CD4-positive, alpha-beta T cell treated with Interferon gamma for 1 hour (primary cell): ENCODE results near the gene MARK3.
"Not testable (repeated sequence)": the region's sequence is repeated elsewhere in the genome, so short reads cannot be mapped to it uniquely, and the experiment has no call there.

Experiments
- DNase-seq: peaks from one replicate; pipeline ENCODE4 v3.0.0-alpha.2; 2020

Gene MARK3

GRCh38 chr14:103517174-103517566, 132.0 kb downstream of the MARK3 start:
- no peak for DNase-seq

- no peak for DNase-seq
These were observed 132.7 kb downstream of the MARK3 start for GRCh38 chr14:103517721-103518421.

- peak; percentile 46 for DNase-seq
These were observed 133.3 kb downstream of the MARK3 start for GRCh38 chr14:103518422-103519042.

- no peak for DNase-seq
These were observed 134.0 kb downstream of the MARK3 start for GRCh38 chr14:103519043-103519836.

GRCh38 chr14:103519837-103520212, 134.6 kb downstream of the MARK3 start:
- no peak for DNase-seq

DNA sequence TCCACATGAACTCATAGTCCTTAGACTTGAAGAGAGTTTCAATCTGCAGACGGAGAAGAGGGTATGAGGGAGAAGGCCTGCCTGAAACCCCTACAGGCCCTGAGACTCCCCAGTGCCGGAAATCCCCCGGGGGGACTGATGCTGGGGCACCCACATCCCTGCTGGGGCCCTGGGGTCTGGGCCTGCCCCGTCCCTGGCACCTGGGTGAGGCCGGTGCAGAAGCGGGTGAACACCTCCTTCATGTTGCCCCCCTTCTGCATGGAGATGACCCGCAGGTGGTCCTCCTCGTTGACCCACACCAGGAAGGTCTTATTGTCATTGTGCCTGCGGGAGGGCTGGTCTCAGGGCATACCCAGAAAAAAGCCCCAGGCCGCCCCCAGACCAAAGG, 135.0 kb downstream of the MARK3 start:
- no peak for DNase-seq

- DNase-seq, result peak; percentile 78
These were observed 135.6 kb downstream of the MARK3 start for GRCh38 chr14:103520657-103521437.

DNA sequence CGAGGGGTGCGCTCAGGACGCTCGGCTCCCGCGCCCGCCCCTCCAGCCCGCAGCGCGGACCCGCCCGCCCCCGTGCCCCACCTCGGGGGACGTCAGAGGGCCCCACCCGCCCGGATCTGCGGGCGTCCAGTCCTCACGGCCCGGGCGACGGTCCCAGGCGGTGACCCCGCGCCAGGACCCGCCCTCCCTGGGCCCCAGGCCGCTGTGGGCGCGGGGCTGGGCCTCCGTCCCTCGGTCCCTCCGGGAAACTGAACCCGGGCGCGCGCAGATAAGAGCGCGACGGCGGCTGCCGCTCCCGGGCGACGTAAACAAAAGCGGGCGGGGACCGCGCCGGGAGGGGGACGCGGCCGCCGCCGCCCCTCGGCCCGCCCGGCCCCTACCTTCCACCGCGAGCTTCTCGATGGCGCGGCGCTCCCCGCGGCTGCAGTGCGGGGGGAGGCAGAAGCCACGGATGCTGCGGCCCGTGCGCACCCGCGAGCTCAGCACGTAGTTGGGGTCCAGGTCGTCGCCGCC, 136.3 kb downstream of the MARK3 start:
- DNase-seq, result no peak

GRCh38 chr14:103521951-103522563, 136.8 kb downstream of the MARK3 start:
- DNase-seq, result no peak

DNA sequence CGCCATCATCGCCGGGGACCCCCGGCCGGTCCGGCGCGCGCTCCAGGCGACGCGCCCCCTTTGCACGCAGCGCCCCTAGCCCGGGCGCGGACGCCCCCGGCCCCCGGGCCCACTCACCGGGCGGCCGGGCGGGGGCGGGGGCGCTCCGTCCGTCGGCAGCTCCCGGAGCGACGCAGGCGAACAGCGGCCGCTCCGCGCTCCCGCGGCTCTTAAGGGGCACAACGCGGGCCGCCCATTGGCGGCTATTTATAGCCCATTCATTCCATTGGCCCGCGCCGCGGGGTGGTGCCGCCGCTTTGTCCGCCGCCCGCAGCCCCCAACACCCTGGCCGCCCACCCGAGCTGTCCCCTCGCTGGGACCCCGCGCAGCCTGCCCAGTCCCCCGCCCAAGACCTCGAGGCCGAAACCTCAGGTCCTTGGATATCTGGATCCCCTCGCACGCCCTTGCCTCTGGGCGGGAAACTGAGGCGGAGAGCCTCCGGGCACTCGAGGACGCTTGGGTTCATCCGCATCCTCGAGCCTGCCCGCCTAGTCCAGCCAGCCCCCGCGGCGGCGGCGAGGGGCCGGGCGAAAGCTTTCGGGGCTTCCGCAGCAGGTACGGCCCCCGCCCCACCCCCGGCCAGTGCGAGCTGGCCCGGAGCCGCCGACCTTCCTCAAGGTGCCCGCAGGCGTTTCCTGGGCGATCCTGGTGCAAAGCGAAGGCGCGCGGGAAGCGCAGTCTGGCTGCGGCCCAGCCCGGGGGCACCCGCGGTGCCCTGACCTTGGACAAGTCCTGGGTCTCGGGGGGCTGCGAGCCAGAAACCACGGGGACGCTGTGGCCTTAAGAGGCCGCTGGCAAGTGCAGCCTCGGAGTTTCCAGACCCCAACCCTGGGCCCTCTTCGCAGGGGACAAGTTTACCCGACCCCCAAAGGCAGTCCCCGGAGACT, 137.7 kb downstream of the MARK3 start, which contains the start of gene CKB:
Gene CKB, minus strand, starts transcription at position 182 of the 926 bp plus-strand sequence. CDS start 337 bp downstream, outside the sequence.
- DNase-seq, result peak; percentile 20

- DNase-seq, result no peak
These were observed 138.3 kb downstream of the MARK3 start for GRCh38 chr14:103523575-103523954.

- no peak for DNase-seq
These were observed 139.1 kb downstream of the MARK3 start for GRCh38 chr14:103524002-103524935.

DNA sequence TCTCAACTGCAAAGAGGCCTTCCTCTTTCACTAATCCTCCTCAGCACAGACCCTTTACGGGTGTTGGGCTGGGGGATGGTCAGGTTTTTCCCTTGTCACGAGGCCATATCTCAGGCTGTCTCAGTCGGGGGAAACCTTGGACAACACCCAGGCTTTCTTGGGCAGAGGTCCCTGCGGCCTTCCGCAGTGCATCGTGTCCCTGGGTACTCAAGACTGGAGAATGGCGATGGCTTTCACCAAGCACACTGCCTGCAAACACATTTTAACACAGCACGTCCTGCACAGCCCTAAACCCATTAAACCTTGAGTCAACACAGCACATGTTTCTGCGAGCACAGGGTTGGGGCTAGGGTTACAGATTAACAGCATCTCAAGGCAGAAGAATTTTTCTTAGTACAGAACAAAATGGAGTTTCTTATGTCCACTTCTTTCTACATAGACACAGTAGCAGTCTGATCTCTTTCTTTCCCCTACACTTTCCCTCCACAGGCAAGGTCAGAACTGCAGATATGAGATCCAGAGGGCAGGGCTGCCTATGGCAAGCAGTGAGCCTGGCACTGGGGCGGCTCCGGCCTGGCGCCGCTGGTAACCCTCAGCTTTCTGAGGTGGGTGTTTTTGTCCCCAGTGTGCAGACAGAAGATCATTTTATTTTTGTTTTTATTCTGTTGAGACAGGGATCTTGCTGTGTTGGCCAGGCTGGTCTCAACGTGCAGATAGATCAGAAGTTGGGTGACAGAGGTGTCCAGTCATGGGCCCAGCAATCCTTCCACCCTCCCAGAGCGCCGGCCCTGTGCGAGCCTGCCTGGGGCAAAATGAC, 140.4 kb downstream of the MARK3 start:
- DNase-seq, result not testable (repeated sequence)

DNA sequence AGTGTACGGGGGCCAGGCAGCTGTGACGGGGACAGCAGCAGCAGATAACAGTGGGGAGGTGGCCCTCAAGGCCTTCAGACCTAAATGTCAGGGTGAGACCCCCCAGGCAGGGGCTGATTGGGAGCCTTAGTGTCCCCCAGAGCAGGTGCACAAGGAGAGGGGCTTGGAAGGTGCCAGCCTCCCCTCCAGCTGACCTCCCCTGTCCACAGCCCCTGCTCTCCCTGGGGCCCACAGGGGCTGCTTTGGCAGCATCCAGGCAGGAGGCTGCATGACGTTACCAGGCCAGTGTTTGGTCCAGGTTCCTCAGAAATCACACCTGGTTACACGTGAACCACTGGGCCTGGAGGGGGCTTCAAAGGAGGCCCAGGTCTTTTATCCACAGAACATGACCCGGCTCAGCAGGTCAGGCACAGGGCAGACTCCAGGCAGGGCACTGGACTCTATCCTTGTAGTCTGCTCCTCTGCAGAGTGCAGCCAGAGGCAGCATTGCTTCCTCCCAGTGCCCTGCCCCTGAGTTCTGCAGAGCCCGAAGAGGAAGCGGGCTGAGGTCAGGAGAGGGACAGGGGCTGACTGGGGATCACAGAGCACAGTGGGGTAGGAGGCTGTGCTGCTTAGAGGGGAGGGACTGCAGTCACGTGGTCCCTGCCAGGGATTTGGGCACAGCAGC, 141.2 kb downstream of the MARK3 start:
- DNase-seq, result no peak

GRCh38 chr14:103526914-103527248, 141.7 kb downstream of the MARK3 start:
- DNase-seq, result no peak

DNA sequence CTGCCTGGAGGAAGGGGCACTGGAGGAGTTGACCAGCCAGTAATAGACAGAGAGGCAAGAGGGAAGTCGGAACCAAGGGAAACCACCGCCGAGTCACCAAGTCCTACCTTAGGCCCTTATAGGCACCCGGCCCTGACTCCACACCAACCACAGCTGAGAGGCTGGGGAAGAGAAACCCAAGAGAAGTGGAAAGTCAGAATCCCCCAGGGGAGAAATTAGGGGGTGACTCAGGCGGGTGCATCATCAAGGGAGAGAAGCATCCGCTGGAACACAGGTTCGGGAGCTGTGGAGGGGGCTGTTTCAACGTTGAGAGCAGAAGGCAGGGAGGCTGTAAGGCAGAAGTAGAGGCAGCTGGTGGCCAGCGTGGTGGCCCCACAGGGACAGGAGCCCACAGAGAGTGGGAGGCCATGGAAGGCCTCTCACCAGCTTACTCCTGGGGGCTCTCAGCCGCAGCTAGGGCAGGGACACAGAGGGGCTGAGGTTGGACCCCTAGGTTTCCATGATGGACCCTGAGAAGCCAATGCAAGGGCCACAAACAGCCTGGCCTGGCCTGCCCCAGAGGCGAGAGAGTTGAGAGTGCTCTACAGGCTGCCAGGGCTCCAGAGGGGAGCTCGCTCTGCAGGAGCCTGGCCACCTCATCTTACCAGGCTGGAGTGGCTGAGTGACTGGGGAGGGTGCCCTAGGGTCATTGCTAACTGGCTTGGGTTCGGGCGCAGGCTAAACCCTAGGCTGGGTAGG, 142.4 kb downstream of the MARK3 start:
- peak; percentile 58 for DNase-seq

- no peak for DNase-seq
These were observed 143.0 kb downstream of the MARK3 start for GRCh38 chr14:103528146-103528586.
